ENCODE data around the gene INTS11.

Gene INTS11

GRCh38 chr1:1324524-1325287, at the start of gene INTS11, which contains the start of gene CPTP:
TSS of gene INTS11 (minus strand) at chr1:1324660. CDS start at chr1:1324608, 52 bp downstream.
TSS of gene CPTP (plus strand) at chr1:1324802. CDS start at chr1:1326911, 2,109 bp downstream.
- peak within 1 kb of the TSS; percentile 71 for H3K4me3 ChIP-seq (ENCODE audit: control insufficient read depth, low read depth, low read length)
- DNase-seq (ENCODE audit: low read depth): peak; percentile 84
- TF ChIP-seq CTCF (conservative IDR thresholded peaks at IDR 0.05; ENCODE audit: control insufficient read depth, insufficient read depth, low read depth, low read length): no peak

- TF ChIP-seq CTCF (conservative IDR thresholded peaks at IDR 0.05; ENCODE audit: control insufficient read depth, insufficient read depth, low read depth, low read length): no peak
- no peak for DNase-seq (ENCODE audit: low read depth)
- peak overlapping the region; percentile 79 for H3K4me3 ChIP-seq (ENCODE audit: control insufficient read depth, low read depth, low read length)
Measured at GRCh38 chr1:1373815-1374588, 49.5 kb upstream of the INTS11 start.

GRCh38 chr1:1373051-1373814, 48.8 kb upstream of the INTS11 start:
- no peak for TF ChIP-seq CTCF (conservative IDR thresholded peaks at IDR 0.05; ENCODE audit: control insufficient read depth, insufficient read depth, low read depth, low read length)
- DNase-seq (ENCODE audit: low read depth): no peak
- H3K4me3 ChIP-seq (ENCODE audit: control insufficient read depth, low read depth, low read length): peak overlapping the region; percentile 79

GRCh38 chr1:1371746-1372711, 47.6 kb upstream of the INTS11 start:
- no peak overlapping the region for H3K4me3 ChIP-seq (ENCODE audit: control insufficient read depth, low read depth, low read length)
- peak; percentile 44 for DNase-seq (ENCODE audit: low read depth)
- TF ChIP-seq CTCF (conservative IDR thresholded peaks at IDR 0.05; ENCODE audit: control insufficient read depth, insufficient read depth, low read depth, low read length): peak; percentile 76

- no peak for TF ChIP-seq CTCF (conservative IDR thresholded peaks at IDR 0.05; ENCODE audit: control insufficient read depth, insufficient read depth, low read depth, low read length)
- H3K4me3 ChIP-seq (ENCODE audit: control insufficient read depth, low read depth, low read length): no peak overlapping the region
- DNase-seq (ENCODE audit: low read depth): peak; percentile 56
Measured at GRCh38 chr1:1371364-1371745, 46.9 kb upstream of the INTS11 start.

Data from fibroblast of mammary gland (primary cell).